K562 (cell line): Measurements from ENCODE around the gene ZNF358. TPM values are rescaled to one million over a fixed set of nuclear protein-coding genes. Genes with fewer than 3 reads are reported as not detected.

Source experiments
- ARHGAP35 ChIP-seq: fragments of 450-650 bp; IDR thresholded peaks from 2 replicates; pipeline ENCODE4 v1.6.1; 2018; ENCODE audit not compliant: partially characterized antibody
- BCOR ChIP-seq: fragments of 450-650 bp; IDR thresholded peaks from 2 replicates; pipeline ENCODE4 v1.6.1; 2016
- CBFB ChIP-seq: sonication (generic); formaldehyde crosslinking; IDR thresholded peaks from 2 replicates; pipeline ENCODE4 v1.4.0; 2020; ENCODE audit warnings: mild to moderate bottlenecking, missing genetic modification reagents
- EHMT2 ChIP-seq: fragments of 450-650 bp; IDR thresholded peaks from 2 replicates; pipeline ENCODE4 v1.6.1; 2018; ENCODE audit warnings: antibody characterized with exemption
- FOXA1 ChIP-seq: fragments of 450-650 bp; IDR thresholded peaks from 2 replicates; pipeline ENCODE4 v1.6.1; 2016; ENCODE audit warnings: mild to moderate bottlenecking, borderline replicate concordance
- GTF2A2 ChIP-seq: IDR thresholded peaks from 2 replicates; pipeline ENCODE4 v1.6.1; 2016; ENCODE audit warnings: mild to moderate bottlenecking, missing genetic modification characterization, missing compliant biosample characterization
- KDM1A ChIP-seq, 2 experiments: fragments of 450-650 bp; IDR thresholded peaks; 2 replicates each; pipeline ENCODE4 v1.6.1; 2016; ENCODE audit warnings: mild to moderate bottlenecking in 2 of 2
- KLF13 ChIP-seq: fragments of 450-650 bp; IDR thresholded peaks from 2 replicates; pipeline ENCODE4 v1.6.1; 2016; ENCODE audit warnings: missing genetic modification characterization, low read depth, mild to moderate bottlenecking, missing compliant biosample characterization, moderate library complexity, borderline replicate concordance
- MCM7 ChIP-seq, 2 experiments: fragments of 450-650 bp; IDR thresholded peaks; 2 replicates each; pipeline ENCODE4 v1.6.1; 2016 to 2018
- PCBP1 ChIP-seq: fragments of 200-400 bp; formaldehyde crosslinking; IDR thresholded peaks from 2 replicates; pipeline ENCODE4 v1.6.1; 2018; ENCODE audit warnings: mild to moderate bottlenecking, low read depth, low read length; ENCODE audit not compliant: poor library complexity, severe bottlenecking
- PHB2 ChIP-seq: fragments of 450-650 bp; IDR thresholded peaks from 2 replicates; pipeline ENCODE4 v1.6.1; 2017; ENCODE audit warnings: low read depth
- POLR2AphosphoS5 ChIP-seq: IDR thresholded peaks from 2 replicates; pipeline ENCODE4 v1.6.1; 2011; ENCODE audit warnings: mild to moderate bottlenecking, low read depth, low read length, moderate library complexity; ENCODE audit not compliant: control insufficient read depth, insufficient read depth
- TBP ChIP-seq: optimal IDR thresholded peaks from 2 replicates; pipeline ENCODE3; 2011; ENCODE audit warnings: low read depth, low read length, improper control_type of control experiment
- XRCC3 ChIP-seq: fragments of 450-650 bp; IDR thresholded peaks from 2 replicates; pipeline ENCODE4 v1.6.1; 2017; ENCODE audit warnings: mild to moderate bottlenecking, moderate library complexity
- ZC3H8 ChIP-seq: fragments of 450-650 bp; IDR thresholded peaks from 2 replicates; pipeline ENCODE4 v1.6.1; 2017
- ZKSCAN1 ChIP-seq: fragments of 150-350 bp; IDR thresholded peaks from 2 replicates; pipeline ENCODE4 v1.6.1; 2016; ENCODE audit warnings: low read depth, low read length
- polyA plus RNA-seq, 8 experiments: library from polyadenylated mRNA; depleted of rRNA in 4 of 8; stranded (reverse) in 5 of 8; unstranded in 3 of 8; fragments of >200 nt; fragmentation: Nextera tagmentation in 2 of 8; fragmentation: Illumina TruSeq in 1 of 8; extraction: Ambion mirVana in 2 of 8; extraction: Trizol in 1 of 8; gene quantifications; 2 replicates each; pipeline versions ENCODE4 v1.2.1 to v1.2.3, GENCODE V29; 2011 to 2014; ENCODE audit warnings: inconsistent platforms in 1 of 8, missing spikeins in 1 of 8
- total RNA-seq, 7 experiments: library from RNA; depleted of rRNA in 6 of 7; stranded (reverse); fragments of >200 nt in 6 of 7; fragmentation: Illumina TruSeq in 2 of 7; extraction: Trizol in 2 of 7; gene quantifications; 2 replicates each; pipeline versions ENCODE4 v1.2.1 to v1.2.3, GENCODE V29; 2011 to 2021; ENCODE audit warnings: low replicate concordance in 1 of 7
- TF ChIP-seq, protein P1 (sequence below): fragments of 450-650 bp; IDR thresholded peaks from one replicate; pipeline ENCODE4 v1.6.1; 2018; ENCODE audit warnings: mild to moderate bottlenecking, moderate library complexity; ENCODE audit not compliant: partially characterized antibody
- TF ChIP-seq, protein P2 (sequence below): fragments of 450-650 bp; IDR thresholded peaks from 2 replicates; pipeline ENCODE4 v1.6.1; 2017; ENCODE audit warnings: mild to moderate bottlenecking, moderate library complexity
- TF ChIP-seq, protein P3 (sequence below), 2 experiments: fragments of 450-650 bp; IDR thresholded peaks; 2 replicates each; pipeline ENCODE4 v1.6.1; 2018; ENCODE audit warnings: mild to moderate bottlenecking in 2 of 2, low read depth in 1 of 2; ENCODE audit not compliant: partially characterized antibody in 2 of 2
- TF ChIP-seq, protein P4 (sequence below): fragments of 450-650 bp; formaldehyde crosslinking; IDR thresholded peaks from 2 replicates; pipeline ENCODE4 v1.4.0; 2022; ENCODE audit warnings: mild to moderate bottlenecking, moderate library complexity

The ZNF358 gene
- total and polyA plus RNA-seq, 9 of the 15 experiments (the other 6 are each of a cell fraction or from before 2014, with no cell fraction given) = 0.04 to 17.2 (median 4.9) TPM

DNA sequence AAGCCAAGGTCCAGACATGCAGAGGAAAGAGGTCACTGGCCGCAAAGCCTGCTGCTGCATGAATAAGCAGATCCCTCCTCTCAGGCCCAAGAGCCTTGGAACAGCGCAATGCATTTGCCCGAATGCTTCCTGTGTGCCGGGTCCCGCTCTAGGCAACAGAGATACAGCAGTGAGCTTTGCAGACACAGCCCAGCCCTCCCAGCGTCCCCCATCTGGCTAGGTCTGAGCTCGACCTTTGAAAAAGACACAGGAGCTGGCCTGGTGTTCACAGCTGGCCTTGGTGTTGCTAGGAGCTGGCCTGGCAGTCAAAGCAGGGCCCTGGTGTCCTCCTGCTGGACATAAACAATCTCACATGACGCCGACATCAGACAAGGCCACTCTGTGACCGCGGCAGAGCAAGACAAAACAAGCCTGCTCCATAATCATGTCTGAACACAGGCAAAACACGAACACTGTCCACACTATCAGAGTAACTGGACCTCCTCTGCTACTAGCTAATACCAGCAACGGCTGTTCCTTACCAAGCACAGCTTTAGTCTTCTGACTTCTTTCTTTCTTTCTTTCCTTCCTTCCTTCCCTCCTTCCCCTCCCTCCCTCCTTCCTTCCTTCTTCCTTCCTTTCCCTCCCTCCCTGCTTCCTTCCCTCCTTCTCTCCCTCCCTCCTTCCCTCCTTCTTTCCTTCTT is 21.3 kb upstream of the ZNF358 start (continued):
- TF ChIP-seq FOXA1 = no peak
- TF ChIP-seq XRCC3 = no peak
- 0 out of 4 replicates have a peak, but pooled peaks have one; percentile 39 to 59 for TF ChIP-seq MCM7 (IDR thresholded peaks at IDR 0.05)
- TF ChIP-seq, protein P1, sequence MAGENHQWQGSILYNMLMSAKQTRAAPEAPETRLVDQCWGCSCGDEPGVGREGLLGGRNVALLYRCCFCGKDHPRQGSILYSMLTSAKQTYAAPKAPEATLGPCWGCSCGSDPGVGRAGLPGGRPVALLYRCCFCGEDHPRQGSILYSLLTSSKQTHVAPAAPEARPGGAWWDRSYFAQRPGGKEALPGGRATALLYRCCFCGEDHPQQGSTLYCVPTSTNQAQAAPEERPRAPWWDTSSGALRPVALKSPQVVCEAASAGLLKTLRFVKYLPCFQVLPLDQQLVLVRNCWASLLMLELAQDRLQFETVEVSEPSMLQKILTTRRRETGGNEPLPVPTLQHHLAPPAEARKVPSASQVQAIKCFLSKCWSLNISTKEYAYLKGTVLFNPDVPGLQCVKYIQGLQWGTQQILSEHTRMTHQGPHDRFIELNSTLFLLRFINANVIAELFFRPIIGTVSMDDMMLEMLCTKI = no peak
- peak; percentile 35 for TF ChIP-seq TBP
- peak; percentile 65 for TF ChIP-seq PHB2
- TF ChIP-seq, protein P2, sequence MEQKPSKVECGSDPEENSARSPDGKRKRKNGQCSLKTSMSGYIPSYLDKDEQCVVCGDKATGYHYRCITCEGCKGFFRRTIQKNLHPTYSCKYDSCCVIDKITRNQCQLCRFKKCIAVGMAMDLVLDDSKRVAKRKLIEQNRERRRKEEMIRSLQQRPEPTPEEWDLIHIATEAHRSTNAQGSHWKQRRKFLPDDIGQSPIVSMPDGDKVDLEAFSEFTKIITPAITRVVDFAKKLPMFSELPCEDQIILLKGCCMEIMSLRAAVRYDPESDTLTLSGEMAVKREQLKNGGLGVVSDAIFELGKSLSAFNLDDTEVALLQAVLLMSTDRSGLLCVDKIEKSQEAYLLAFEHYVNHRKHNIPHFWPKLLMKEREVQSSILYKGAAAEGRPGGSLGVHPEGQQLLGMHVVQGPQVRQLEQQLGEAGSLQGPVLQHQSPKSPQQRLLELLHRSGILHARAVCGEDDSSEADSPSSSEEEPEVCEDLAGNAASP = no peak
- no peak for TF ChIP-seq KDM1A (IDR thresholded peaks at IDR 0.05)
- TF ChIP-seq, protein P3, sequence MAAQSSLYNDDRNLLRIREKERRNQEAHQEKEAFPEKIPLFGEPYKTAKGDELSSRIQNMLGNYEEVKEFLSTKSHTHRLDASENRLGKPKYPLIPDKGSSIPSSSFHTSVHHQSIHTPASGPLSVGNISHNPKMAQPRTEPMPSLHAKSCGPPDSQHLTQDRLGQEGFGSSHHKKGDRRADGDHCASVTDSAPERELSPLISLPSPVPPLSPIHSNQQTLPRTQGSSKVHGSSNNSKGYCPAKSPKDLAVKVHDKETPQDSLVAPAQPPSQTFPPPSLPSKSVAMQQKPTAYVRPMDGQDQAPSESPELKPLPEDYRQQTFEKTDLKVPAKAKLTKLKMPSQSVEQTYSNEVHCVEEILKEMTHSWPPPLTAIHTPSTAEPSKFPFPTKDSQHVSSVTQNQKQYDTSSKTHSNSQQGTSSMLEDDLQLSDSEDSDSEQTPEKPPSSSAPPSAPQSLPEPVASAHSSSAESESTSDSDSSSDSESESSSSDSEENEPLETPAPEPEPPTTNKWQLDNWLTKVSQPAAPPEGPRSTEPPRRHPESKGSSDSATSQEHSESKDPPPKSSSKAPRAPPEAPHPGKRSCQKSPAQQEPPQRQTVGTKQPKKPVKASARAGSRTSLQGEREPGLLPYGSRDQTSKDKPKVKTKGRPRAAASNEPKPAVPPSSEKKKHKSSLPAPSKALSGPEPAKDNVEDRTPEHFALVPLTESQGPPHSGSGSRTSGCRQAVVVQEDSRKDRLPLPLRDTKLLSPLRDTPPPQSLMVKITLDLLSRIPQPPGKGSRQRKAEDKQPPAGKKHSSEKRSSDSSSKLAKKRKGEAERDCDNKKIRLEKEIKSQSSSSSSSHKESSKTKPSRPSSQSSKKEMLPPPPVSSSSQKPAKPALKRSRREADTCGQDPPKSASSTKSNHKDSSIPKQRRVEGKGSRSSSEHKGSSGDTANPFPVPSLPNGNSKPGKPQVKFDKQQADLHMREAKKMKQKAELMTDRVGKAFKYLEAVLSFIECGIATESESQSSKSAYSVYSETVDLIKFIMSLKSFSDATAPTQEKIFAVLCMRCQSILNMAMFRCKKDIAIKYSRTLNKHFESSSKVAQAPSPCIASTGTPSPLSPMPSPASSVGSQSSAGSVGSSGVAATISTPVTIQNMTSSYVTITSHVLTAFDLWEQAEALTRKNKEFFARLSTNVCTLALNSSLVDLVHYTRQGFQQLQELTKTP (IDR thresholded peaks at IDR 0.05; ENCODE audit: low read depth in 1 of 2, partially characterized antibody in 2 of 2) = peak in 1 of 2 experiments; percentile 22
- peak; percentile 79 for TF ChIP-seq EHMT2
- TF ChIP-seq ARHGAP35 = peak; percentile 79
- TF ChIP-seq, protein P4, sequence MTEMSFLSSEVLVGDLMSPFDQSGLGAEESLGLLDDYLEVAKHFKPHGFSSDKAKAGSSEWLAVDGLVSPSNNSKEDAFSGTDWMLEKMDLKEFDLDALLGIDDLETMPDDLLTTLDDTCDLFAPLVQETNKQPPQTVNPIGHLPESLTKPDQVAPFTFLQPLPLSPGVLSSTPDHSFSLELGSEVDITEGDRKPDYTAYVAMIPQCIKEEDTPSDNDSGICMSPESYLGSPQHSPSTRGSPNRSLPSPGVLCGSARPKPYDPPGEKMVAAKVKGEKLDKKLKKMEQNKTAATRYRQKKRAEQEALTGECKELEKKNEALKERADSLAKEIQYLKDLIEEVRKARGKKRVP (CRISPR knock-in tag) = peak; percentile 33; the same call in 1 of the 2 replicates
- no peak for TF ChIP-seq PCBP1
- TF ChIP-seq BCOR = 0 out of 2 replicates have a peak, but pooled peaks have one; percentile 8
- 0 out of 2 replicates have a peak, but pooled peaks have one; percentile 39 for TF ChIP-seq CBFB
- TF ChIP-seq POLR2AphosphoS5 = no peak
- no peak for TF ChIP-seq GTF2A2
- TF ChIP-seq ZC3H8 = no peak
- TF ChIP-seq ZKSCAN1 = no peak
- TF ChIP-seq KLF13 (tag) = no peak
